22Rv1 (cell line): ENCODE data around the gene ARHGAP45.

Experiments
- ZFX ChIP-seq: fragments of 450-650 bp; IDR thresholded peaks from 2 replicates; pipeline ENCODE4 v1.6.1; 2017; ENCODE audit warnings: antibody characterized with exemption, borderline replicate concordance
- TF ChIP-seq, protein P1 (sequence below): fragments of 450-650 bp; IDR thresholded peaks from 2 replicates; pipeline ENCODE4 v1.5.1; 2017; ENCODE audit warnings: mild to moderate bottlenecking

DNA sequence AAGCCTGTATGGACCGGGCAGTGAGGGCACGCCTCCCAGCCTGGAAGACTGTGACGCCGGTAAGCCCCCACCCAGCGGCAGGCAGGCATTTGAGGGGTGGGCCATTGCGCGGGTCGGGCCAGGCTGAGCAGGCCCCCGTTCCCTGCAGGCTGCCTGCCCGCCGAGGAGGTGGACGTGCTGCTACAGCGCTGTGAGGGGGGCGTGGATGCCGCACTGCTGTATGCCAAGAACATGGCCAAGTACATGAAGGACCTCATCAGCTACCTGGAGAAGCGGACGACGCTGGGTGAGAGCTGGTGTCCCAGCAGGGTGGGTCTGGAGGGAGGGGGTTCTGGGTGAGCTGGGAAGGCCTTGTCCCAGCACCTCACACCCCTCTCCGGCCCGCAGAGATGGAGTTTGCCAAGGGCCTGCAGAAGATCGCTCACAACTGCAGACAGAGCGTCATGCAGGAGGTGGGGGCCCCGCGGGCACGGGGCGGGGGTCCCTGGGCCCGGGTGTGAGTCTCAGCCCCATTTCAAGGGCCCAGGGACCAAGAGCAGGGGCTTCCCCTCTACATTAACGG lies 7.1 kb downstream of the ARHGAP45 start:
- TF ChIP-seq, protein P1, sequence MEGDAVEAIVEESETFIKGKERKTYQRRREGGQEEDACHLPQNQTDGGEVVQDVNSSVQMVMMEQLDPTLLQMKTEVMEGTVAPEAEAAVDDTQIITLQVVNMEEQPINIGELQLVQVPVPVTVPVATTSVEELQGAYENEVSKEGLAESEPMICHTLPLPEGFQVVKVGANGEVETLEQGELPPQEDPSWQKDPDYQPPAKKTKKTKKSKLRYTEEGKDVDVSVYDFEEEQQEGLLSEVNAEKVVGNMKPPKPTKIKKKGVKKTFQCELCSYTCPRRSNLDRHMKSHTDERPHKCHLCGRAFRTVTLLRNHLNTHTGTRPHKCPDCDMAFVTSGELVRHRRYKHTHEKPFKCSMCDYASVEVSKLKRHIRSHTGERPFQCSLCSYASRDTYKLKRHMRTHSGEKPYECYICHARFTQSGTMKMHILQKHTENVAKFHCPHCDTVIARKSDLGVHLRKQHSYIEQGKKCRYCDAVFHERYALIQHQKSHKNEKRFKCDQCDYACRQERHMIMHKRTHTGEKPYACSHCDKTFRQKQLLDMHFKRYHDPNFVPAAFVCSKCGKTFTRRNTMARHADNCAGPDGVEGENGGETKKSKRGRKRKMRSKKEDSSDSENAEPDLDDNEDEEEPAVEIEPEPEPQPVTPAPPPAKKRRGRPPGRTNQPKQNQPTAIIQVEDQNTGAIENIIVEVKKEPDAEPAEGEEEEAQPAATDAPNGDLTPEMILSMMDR = no peak
- TF ChIP-seq ZFX = no peak
